Stimulated activated CD8-positive, alpha-beta memory T cell treated with anti-CD3 and anti-CD28 coated beads, Interleukin-7, amount 100 ng/mL, for 4 hours (primary cell): ENCODE data around the gene CUL1.

Source experiments
- DNase-seq, 2 donors: peaks; one replicate each; pipeline ENCODE4 v3.0.0-alpha.2; 2020; ENCODE audit warnings: low read depth in 2 of 2

Gene CUL1

GRCh38 chr7:148698397-148699023, at the start of gene CUL1:
TSS of gene CUL1 (plus strand) at chr7:148698903. CDS start at chr7:148730123, 31,220 bp downstream.
- DNase-seq = peak; percentile 75 to 85

GRCh38 chr7:148650232-148650858, 48.4 kb upstream of the CUL1 start:
- DNase-seq = no peak

- no peak for DNase-seq
These were observed 45.9 kb upstream of the CUL1 start for GRCh38 chr7:148652773-148653172.

GRCh38 chr7:148657929-148658328, 40.8 kb upstream of the CUL1 start:
- DNase-seq = no peak

- DNase-seq = no peak
These were observed 37.2 kb upstream of the CUL1 start for GRCh38 chr7:148661471-148661870.

- no peak for DNase-seq
These were observed 36.1 kb upstream of the CUL1 start for GRCh38 chr7:148662646-148663045.

- no peak for DNase-seq
These were observed 34.4 kb upstream of the CUL1 start for GRCh38 chr7:148664324-148664723.

GRCh38 chr7:148665221-148665620, 33.5 kb upstream of the CUL1 start:
- no peak for DNase-seq

GRCh38 chr7:148669927-148670326, 28.8 kb upstream of the CUL1 start:
- no peak for DNase-seq

- DNase-seq = no peak
These were observed 28.3 kb upstream of the CUL1 start for GRCh38 chr7:148670374-148670773.

- DNase-seq = no peak
These were observed 27.9 kb upstream of the CUL1 start for GRCh38 chr7:148670807-148671206.

- DNase-seq = no peak
These were observed 26.7 kb upstream of the CUL1 start for GRCh38 chr7:148672041-148672440.

- DNase-seq = no peak
These were observed 24.0 kb upstream of the CUL1 start for GRCh38 chr7:148674689-148675088.

GRCh38 chr7:148676291-148676690, 22.4 kb upstream of the CUL1 start:
- DNase-seq = no peak

GRCh38 chr7:148681821-148682220, 16.9 kb upstream of the CUL1 start:
- no peak for DNase-seq

- no peak for DNase-seq
These were observed 14.3 kb upstream of the CUL1 start for GRCh38 chr7:148684289-148684830.

GRCh38 chr7:148686312-148686937, 12.3 kb upstream of the CUL1 start:
- DNase-seq = no peak

GRCh38 chr7:148687555-148687954, 11.1 kb upstream of the CUL1 start:
- no peak for DNase-seq

GRCh38 chr7:148688526-148688925, 10.2 kb upstream of the CUL1 start:
- DNase-seq = no peak

- DNase-seq = no peak
These were observed 5.1 kb upstream of the CUL1 start for GRCh38 chr7:148693651-148694050.

GRCh38 chr7:148694631-148695030, 4.1 kb upstream of the CUL1 start:
- DNase-seq = no peak

- no peak for DNase-seq
These were observed 2.8 kb upstream of the CUL1 start for GRCh38 chr7:148695953-148696352.

GRCh38 chr7:148696787-148697186, 1.9 kb upstream of the CUL1 start:
- DNase-seq = no peak
